ENCODE data around the gene RAB6B. TPM values are rescaled to one million over a fixed set of nuclear protein-coding genes. Genes with fewer than 3 reads are reported as not detected.

RAB6B gene
- polyA plus RNA-seq, 1 donor = 9.7 TPM

DNA sequence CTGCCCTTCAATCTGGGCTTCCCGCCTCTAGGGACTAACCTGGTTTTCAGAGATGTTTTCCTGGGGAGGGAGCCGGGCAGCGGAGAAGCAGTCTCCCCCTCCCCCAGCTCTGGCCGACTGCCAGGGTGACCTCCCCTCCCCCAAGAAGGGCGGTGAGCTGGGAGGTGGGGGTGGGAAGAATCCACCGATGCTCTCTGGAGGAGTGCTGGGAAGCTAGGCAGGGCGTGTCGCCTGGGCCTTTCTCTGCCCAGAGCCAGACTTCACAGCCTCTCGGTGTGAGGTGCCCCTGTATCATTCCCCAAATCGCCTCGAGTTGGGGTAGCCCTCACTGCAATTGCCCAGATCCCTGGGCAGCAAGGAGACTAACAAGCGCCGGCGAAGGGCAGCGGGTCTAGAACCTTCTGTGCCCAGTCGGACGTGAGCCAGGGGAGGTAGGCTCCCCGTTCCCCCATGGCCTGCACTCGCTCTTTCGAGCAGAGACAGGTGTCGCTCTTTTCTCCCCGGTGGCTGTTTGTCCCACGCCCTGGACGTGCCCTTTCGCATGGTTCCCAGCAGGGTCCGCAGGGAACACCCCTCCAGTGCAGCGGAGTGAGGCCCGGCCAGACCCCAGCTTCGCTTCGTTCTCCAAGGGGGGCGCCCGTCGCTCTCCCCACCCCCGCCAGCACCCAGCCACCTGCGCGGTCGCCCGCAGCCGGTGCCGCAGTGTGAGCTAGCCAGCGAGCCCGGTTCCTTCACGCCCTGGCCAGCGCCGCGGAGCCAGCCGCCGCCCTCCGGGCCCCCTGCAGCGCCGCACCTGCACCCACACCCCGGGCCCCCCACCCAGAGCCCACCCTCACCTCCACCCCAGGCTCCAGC, 1.1 kb downstream of the RAB6B start:
- DNase-seq = no peak

DNA sequence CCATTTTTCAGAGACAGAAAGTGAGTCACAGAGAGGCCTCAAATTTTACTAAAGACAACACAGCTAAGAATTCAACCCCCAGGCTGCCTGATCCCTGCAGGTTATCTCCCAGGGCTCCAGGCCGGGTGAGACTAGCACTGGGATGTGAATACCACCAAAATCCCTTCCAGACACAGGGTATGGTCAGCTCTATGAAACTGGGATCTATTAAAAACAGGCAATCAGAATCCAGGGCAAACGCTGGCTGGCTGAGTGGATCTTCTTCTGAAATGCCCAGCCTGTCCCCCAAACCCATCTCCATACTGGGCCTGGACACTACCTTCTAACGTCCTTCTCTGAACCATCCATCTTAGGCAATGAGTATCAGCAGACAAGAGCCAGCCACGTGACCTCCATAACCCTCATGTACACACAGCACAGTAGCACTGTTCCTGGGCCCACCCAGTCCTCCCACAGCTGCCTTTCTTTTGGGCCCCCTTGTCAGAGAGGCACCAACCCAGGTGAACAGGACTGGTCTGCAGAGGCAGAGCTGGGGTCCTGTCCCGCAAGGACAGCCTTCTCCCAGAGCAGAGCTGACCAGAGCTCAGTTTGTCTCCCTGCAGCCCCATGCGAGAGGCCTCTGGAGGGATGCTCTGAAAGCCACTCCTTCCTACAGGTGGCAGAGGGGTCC, 1.9 kb downstream of the RAB6B start:
- DNase-seq = no peak

DNA sequence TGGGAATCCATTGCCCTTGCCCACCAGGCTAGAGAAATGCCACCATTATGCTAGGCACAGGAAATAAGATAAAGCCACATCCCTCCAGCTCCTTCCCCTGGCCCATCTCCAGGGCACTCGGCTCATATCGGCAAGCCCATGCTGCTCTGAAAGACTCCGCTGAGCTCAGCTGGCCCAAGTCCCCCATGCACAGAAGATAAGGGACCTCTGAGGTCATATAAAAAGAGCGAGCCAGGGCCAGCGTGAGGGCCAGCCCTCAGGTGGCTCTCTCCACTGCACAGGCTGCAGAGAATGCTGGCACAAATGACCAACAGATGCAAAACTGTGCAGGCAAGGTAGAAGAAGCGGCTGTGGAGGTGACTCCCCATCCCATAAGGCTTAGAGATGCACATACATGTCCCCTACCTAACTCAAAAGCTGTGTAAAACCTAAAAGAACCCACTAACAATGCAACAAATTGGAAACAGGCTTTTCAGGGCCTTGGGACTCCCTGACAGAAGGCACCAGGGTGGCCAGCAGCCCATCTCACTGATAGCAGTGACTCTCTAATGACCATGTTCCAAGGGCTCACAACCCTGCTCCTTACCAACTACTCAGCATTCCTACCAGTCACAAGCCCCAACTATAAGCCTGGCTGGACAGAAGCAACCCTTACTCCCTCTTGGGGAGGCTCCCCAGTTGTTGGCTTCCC, 3.0 kb downstream of the RAB6B start:
- DNase-seq = no peak

DNA sequence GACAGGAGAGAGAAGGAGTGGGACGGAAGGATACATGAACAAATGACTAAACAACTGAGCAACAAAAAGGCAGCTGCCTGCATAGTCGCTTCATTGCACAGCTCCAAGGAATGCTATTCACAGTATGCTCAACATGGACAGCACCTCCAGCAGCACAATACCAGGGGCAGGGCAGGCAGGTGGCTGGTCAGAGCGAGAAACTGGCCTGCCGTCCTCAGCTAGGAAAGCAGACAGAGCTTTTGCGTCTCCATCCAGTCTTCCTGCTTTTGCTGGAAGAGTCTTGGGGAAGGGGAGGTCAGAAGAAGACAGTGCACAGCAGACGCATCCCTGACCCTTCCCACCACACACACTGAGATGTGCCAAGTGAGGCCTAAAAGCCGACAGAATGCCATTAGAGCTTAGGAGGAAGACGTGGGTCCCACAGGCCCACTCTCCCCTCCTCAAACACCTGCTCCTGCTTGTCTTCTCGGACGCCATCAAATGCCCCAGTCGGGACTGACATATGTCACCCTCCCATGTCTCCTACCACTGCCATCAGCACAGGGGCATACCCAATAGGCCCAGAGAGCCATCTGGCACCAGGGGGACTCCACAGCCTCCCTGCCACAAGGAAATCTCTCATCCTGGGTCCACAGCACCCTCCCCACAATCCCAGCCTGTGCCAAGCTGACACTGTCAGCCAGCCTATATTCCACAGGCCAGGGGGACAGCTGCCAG, 3.9 kb downstream of the RAB6B start:
- no peak for DNase-seq

DNA sequence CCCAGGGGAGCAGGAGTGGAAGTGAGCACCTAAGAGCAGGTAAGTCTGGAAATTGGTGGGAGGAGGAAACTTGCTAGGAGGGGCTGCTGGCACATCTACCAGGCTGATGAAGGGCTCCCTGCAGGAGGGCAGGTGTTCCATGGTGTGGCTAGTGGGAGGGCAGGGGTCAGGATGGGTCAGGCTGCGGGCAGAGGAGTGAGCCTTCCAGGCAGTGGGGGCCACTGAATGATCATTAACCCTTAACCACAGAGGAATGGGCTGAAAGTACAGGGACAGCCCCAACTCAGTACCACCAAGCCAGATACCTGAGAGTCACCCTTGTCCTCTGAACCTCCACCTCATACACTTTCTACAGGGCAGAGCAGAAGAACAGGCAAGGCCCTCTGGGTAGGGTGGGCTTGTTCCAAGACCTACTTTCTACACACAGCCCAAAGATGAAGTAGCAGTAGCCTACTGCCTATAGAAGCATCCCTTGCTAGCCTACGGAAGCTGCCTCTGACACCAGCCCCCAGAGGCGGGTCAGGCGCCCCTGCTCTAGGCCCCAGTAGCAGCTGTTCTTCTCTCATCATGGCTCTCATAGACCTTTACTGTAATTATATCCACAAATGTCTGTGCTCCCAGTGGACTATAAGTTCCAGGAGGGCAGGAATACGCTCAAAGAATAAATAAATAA, 4.6 kb downstream of the RAB6B start:
- no peak for DNase-seq

DNA sequence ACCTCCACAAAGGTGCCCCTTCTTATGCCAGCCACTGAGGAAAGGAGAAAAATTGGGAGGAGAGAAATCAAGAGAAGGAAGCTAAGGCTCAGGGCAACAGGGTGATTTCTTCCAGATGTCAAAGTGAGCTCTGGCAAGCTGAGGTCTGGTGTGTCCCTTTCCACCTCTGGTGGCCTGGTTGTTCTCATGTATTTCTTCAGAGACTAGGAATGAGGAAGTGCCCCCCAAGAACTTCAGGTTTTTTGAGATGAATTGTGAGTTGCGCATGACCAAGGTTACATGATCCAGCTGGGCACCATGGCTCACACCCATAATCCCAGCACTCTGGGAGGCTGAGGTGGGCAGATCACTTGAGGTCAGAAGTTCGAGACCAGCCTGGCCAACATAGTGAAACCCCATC, 5.6 kb downstream of the RAB6B start:
- DNase-seq = no peak

DNA sequence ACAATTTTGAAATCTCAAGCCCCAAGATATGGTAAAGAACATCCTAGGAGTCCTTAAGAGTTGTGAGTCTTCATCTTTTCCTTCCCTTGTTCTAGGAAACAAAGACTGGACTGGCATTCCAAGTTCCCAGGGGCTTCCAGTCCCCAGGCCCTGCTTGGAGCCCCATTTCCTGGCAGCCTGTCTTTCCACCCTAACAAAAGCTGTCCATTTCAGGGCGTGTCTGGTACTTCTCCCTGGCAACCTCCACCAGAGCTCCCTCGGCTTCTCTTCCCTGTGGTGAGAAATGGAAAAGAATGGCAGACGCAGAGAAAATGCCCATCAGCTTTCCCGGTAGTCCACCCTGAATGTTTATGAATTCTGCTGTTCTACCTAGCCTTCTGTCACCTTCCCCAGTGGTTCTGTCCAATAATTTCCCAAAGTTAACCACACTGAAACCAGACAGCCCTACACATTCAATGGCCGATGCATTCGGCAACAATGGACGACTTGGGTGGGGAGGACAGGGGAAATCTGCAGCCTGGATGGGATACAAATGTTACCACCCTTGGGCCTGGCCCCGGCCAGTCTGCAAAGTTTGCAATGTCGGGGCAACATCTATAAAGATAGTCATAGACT, 6.8 kb downstream of the RAB6B start:
- no peak for DNase-seq

DNA sequence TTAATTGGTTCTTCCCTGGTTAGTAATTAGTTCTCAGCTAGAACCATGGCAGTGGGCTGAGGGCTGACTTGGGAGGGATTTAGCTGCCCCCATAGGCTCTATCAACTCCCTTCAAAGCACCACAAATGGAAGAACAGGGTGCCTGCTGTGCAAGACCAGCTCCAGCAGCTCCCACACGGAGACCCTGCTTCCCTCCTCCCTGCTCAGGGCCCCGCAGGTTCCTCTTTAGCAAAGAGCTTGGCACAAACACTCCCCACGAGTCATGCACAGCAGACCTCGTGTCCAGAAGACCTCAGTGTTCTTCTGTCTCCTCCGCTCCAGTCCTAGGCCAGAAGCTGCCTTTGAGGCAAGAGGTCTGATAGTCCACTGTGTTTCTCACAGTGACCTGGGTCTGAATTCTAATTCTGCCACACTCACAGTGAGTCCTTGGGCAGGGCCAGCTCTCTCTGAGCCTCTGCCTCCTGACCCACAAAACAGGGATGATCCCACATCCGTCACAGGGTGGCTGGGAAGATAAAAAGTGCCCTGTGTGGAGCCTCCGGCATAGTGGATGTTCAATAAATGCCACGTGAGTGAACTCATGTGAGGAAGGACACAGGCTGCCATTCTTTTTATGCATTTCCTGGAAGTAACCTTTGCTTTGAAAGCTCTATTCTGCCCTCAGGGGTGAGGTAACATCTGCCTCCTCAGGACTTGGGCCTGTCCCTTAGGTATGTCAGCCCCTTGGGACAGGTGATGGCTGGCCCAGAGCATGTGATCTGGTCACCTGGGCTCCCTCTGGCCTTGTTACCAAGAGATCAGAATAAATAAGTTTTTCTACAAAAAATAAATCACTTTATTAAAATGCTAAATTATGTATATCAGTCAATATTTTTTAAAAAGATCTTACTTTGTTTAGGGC, 7.6 kb downstream of the RAB6B start:
- DNase-seq = no peak

DNA sequence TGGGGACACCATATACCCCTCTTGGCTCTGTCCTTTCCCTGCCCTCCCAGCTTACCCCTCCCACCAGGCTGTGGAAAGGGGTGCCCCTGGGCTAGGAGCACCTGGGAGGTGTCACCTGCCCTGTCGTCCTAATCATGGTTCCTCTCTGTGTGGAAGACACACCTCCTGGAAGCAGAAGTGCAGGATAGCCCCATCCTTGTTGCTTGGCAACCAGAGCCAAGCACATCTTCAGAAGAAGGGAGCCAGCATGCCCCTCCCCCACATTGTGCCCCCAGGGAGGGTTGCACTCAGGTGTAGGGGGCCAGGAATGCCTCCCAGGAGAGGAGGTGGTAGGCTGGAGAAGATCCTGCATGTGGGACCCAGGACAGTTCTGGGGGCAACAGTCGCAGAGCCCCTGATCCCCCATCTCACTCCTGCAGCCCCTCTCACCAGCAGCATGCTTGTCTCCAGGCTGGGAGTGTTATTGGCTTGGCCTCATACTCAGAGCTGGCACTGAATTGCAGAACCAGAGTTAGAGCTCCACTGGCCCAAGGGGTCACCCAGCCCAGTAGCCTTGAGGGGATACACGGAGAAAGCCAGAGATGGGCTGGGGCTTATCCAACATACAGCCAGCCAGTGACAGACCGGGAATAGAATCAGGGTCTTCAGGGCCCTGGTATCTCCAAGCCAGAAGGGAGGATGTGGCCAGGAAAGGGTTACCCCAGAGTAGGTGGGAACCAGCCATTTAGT, 8.4 kb downstream of the RAB6B start:
- DNase-seq = no peak

DNA sequence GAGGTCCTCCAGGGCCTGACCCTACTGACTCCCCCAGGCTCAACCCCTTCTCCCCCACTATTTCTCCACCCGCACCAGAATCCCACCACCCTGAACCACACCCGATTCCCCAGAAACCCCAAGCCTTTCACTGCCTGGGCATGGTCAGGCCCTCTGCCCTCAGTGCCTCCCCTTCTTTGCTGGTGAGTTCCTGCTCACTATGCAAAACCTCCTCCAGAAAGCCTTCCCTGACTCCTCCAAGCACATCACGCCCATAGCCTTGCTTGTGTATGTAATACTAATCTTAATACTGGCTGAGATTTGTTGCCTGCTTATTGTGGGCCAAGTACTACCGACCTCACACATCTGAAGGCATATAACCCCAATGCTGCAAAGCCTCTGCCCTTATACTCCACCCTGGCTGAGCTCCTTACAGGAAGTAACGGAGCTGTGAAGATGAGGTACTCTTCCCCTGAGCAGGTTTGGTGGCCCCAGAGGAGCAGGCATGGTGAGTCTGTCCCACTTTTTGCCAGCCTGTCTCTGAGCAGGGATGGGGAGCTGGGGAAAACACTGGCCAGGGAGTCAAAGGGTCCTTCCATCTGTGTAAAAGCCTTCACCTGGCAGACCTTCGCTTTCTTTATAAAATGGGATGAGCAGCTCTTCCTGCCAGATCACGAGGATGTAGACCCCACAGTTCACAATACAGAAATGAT, 9.5 kb downstream of the RAB6B start:
- DNase-seq = no peak

DNA sequence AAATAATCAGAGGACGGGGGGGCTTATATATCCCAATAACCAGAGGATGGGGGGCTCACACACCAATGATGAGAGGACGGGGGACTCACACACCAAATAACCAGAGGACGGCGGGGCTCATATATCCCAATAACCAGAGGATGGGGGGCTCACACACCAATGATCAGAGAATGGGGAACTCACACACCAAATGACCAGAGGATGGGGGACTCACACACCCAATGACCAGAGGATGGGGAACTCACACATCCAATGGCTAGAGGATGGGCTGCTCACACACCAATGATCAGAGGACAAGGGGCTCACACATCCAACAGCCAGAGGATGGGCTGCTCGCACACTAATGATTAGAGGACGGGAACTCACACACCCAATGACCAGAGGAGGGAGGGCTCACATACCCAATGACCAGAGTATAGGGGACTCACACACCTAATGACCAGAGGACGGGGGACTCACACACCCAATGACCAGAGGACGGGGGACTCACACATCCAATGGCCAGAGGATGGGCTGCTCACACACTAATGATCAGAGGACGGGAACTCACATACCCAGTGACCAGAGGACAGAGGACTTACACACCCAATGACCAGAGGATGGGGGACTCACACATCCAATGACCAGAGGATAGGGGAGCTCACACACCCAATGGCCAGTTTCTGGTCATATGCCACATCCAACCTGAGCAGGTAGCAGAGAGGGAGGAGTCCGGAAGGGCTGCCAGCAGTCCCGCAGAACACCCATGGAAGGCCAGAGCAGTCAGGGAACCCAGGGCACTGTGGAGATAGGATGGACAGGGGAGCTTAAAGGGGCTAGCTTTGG, 10.6 kb downstream of the RAB6B start:
- no peak for DNase-seq

DNA sequence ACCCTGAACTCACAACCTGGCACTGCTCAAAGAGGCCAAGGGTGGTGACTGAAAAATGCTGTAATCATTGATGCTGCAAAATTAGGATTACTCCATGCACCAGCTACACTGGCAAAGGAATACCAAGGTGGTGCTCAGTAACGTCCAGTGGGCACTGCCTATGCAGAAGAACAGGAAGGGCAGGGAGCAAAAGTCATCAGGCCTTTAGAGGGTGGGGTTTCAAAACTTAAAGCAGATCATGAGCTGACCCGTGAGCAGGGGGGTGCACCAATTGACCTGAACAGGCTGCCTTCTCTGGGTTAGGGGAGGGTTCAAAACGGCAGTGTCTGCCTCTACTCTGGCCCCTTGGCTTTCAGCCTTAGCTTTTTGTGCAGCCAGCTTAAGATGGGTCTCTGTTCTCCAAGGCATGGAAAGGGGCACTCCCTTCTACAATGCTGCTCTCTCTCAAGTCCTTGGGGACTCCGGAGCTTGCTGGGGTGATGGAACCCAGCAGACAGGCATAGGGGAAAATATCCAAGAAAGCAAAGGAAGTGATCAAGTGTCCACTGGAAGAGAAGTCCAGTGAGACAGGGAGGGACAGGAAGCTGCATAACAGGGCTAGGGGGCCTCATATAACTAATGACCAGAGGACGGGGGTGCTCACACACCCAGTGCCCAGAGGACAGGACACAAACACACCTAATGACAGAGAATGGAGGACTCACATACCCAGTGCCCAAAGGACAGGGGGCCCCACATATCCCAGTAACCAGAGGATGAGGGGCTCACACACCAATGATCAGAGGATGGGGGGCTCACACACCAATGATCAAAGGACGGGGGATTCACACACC, 11.4 kb downstream of the RAB6B start:
- no peak for DNase-seq

DNA sequence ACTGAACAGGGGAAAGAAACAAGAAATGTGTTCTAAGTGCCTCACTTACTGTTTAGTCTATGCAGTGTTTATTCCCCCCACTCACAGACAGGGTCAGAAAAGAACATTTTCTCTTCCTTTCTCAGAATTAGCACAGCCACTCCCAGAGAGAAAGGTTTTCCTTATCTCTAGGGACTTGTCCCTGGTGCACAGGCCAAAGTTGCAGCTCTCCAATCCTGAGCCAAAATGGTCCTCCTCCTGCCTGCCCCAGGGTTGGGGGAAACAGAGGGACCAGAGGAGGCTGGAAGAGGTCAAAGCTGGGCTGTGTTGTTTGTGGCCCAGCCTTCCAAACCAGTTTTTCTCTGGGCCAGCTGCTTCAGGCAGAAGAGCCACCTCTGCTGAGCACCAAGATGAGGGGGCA, 12.0 kb downstream of the RAB6B start:
- DNase-seq = no peak

DNA sequence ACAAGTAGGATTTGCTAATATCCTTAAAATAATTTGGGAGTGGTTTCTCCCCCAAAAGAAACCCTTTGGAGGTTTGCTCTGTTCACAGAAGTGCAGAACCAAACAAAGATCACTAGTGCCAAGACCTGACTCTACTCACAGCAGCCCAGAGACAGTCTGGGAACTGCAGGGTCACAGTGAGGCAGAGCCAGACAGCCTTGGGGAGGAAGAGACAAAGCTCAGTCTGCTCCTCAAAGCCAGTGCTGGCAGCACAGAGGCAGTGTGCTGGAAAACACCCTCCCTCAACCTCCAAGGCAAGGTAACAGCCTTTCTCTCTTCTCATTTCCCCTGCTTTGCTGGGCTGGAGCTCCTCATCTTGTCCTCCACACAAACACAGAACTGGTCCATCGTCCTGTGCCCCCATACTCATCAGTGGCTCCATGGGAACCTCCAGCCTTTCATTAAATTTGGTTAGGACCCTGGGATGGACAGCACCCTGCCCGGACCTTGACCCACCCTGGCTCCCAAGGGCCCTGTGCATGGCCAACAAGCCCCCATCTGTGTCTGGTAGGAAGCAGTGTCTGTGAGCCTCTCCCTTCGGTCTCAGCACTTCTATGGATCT, 12.6 kb downstream of the RAB6B start:
- DNase-seq = no peak

DNA sequence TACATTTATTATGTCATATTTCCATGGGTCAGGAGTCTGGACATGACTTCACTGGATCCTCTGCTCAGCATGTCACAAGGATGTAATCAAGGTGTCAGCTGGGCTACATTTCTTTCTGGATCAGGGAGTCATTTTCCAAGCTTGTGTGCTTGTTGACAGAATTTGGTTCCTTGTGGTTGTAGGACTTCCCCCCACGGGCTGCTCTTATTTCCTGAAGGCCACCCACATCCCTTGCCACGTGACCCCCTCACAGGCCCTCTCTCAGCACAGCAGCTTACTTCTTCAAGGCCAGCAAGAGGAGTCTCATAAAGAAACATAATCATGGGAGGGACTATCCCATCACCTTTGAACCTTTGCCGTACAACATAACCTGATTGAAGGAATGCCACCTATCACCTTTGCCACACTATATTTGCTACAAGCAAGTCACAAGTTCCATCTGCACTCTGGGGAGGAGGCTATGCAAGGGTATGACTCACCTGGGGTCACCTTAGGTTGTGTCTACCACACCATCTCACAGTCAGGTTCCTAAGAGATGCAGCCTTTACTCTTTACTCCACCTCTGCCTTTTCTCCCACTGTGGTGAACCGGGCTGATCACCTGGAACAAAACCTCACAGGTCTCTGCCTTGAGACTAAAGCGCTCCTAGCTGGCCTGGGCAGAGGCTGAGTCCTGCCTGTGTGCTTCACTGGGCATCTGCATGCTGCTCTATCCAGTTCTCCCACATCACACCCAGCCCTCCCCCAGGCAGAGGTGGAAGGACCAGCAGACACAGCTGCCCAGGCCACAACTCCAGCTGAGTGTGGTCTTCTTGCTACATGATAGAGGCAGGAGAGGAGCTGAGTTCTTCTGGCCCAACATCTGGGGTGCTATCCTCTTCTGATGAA, 13.5 kb downstream of the RAB6B start:
- DNase-seq = no peak

DNA sequence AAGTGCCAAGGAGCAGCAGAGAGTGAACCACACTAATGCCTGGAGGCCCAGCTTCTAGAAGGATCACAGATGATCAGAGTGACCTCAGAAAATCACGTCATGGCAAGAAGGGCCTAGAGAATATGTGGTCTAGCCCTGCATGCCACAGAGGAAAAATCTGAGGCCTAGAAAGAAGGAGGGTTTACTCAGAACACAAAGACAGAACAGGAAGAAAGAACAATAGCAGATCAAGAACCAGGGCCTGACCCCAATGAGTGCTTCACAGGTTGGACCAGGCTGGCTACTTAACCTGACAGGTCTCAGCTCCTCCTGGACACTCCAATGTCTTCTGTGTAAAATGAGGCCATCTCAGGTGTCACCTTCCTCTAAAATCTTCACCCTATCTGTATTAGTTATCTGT, 14.2 kb downstream of the RAB6B start:
- no peak for DNase-seq

Data from hindlimb muscle (tissue), 1 donor.